CD4-positive, alpha-beta T cell treated with Interleukin-4 for 1 hour (primary cell): Measurements from ENCODE around the gene KCNMB4.
"Not testable (repeated sequence)": the region's sequence is repeated elsewhere in the genome, so short reads cannot be mapped to it uniquely, and the experiment has no call there.

Experiments used
- DNase-seq, 2 donors: peaks; one replicate each; pipeline ENCODE4 v3.0.0-alpha.2; 2020 to 2022

KCNMB4 gene

DNA sequence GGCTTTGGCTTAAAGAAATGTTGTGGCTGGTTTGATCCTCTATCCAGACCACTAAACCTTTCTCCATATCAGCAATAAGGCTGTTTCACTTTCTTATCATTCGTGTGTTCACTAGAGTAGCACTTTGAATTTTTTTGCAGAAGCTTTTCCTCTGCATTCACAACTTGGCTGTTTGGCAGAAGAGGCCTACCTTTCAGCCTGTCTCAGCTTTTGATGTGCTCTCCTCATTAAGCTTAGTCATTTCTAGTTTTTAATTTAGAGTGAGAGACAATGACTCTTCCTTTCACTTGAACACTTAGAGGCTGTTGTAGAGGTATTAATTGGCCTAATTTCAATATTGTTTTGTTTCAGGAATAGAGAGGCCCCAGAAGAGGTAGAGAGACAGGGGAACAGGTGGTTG, 13.8 kb downstream of the KCNMB4 start:
- DNase-seq, result no peak

DNA sequence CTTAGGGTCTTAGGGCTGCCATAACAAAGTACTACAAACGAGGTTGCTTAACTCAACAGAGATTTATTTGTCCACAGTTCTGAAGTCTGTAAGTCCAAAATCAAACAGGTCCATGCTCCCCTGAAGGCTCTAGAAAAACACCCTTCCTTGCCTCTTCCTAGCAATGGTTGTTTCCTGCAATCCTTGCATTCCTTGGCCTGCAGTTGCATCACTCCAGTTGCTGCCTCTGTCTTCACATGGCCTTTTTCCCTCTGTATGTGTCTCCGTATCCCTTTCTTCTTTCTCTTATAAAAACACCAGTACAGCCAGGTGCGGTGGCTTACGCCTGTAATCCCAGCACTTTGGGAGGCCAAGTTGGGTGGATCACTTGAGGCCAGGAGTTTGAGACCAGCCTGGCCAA, 17.4 kb downstream of the KCNMB4 start:
- no peak for DNase-seq

DNA sequence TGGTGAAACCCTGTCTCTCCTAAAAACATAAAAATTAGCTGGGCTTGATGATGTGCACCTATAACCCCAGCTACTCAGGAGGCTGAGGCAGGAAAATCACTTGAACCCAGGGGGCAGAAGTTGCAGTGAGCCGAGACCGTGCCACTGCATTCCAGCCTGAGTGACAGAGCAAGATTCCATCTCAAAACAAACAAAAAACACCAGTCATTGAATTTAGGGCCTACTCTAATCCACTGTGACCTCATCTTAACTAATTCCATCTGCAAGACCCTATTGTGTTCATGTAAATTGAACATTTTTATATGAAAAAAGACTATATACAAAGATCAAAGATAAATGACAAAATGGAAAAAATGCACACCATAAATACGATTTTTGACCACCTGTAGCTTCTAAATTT, 17.8 kb downstream of the KCNMB4 start:
- no peak for DNase-seq

DNA sequence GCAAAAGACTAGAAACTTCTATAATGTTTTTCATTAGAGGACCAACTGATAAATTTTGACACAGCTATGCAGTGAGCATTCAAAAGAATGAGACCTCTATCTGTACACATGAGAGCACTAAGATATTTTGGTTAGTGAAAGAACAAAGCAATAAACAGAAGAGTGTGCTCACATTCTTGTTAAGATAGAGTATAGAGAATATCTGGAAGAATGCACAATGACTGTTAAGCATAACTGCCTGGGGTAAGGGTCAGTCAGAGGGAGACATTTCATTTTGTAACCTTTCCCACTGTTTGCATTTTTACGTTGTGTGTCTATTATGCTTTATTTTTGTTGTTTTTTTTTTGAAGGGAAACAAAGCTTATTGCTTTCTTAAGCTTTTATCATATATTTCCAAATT, 20.7 kb downstream of the KCNMB4 start:
- no peak for DNase-seq

DNA sequence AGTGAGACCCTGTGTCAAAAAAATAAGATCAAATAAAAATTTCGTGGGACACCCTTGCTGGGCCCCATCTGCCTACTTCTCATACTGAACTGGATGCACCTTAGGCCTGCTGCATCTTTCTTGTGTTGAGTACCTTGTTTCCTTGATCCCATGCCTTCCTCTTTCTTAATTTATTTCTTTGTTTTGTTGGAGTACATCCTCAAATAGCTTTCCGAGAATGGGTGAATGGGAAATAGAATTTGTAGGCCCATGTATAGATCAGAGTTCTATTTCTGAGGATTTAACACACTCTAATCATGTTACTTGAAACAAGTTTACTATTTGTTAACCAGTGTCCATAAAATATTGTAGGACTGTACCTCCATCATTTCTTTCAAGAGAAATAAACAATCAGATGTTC, 23.6 kb downstream of the KCNMB4 start:
- no peak for DNase-seq

DNA sequence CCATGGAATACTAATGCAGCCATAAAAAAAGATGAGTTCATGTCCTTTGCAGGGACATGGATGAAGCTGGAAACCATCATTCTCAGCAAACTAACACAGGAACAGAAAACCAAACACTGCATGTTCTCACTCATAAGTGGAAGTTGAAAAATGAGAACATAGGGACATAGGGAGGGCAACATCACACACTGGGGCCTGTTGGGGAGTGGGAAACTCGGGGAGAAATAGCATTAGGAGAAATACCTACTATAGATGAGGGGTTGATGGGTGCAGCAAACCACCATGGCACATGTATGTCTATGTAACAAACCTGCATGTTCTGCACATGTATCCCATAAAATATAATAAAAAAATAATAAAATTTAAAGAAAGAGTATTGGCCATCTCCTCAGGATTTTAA, 26.5 kb downstream of the KCNMB4 start:
- DNase-seq, result not testable (repeated sequence)

DNA sequence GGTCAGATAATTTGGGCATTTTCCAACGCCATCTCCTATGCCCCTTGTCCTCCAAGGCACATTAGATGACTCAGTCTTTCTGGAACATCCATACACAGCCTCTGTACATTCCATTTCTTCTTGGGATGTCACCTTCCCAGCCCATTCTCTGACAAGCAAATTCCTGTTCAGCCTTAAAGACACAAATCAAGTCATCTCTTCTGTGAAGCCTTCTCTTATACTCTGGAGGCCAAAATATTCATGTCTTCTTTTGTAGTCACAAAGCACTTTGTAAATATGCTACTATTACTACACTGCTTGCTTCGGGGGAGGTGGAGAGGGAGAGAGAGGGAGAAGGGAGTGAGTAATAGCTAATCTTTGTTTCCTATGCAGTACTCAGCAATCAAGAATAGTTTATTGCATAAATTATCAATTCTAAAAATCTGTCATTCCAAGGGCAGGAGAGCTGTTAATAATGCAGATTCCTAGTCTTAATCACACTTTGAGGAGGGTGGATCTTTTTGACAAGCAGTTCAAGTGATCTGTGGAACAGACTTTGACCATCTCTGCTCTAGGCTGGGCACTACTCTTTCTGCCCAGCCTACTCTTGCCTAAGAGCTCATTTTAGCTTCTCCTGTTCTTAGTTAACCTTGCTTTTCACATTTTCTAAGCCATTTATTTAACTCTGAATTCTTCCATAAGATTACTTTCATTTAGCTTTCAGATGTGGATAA, 27.9 kb downstream of the KCNMB4 start:
- no peak for DNase-seq

DNA sequence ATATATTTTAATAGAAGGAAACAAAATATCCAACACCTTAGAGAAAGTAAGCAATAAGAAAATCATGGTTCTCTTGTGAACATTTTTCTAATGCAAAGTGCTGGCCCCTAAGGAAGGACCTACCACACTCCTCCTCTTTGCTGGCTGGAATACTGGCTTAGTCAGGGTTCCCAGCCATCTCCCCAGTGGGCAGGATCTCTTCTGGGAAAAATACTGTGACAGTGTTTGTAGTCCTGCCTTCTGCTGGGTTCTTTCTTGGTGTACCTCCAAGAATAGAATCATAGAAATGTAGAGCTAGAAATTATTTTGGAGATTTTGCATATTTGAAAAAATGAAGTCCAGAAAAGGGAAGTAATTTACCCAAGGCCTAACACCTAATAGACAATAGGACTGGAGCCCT, 31.9 kb downstream of the KCNMB4 start:
- no peak for DNase-seq

DNA sequence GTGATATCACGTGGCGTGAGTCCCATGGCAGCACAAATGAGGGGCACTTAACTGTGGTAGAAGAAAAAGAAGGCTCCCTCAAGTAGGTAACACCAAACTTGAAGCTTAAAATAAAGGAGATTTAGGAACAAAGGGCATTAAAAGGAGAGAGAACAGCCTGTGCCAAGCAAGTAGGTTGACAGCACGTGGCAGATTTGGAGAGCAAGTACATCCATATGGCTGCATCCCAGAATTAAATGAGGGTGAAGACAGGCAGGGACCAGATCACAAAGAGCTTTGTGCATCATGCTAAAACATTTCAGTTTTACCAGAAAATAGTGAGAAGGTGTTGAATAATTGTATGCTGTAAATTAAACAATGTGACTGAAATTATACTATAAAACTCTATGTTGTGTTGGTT, 32.8 kb downstream of the KCNMB4 start:
- no peak for DNase-seq

DNA sequence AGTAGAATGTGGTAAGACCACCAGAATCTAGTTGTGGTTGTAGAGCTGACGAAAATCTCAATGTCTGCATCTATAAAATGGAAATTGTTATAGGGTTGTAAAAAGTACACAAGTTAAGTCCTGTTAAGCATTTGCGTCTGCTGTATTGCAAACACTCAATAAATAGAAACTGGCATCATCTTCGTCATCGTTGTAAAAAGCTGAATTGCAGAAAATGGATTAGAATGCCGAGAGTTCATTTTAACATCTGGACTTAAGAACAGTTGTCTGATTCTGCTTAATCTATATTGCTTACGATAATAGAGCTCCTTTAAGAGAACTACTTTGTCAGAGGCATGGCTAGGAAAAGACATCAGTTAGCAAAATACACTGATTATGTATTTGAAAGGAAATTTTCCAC, 33.2 kb downstream of the KCNMB4 start:
- no peak for DNase-seq

DNA sequence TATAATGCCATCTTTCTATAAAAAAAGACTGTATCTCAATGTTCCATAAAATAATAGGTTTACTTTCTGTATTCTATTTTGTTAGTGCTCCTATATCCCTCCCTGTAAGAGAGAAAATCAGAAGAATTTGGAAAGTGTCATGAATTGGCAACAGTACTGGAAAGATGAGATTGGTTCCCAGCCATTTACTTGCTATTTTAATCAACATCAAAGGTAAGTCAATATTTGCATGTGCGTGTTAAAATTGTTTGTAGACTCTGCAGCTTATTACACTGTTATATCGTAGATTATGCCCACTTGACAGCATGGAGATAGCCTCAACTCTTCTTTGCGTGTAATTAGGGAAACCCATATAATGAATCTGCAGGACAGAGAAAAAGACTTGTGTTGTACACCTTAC, 34.0 kb downstream of the KCNMB4 start:
- no peak for DNase-seq

DNA sequence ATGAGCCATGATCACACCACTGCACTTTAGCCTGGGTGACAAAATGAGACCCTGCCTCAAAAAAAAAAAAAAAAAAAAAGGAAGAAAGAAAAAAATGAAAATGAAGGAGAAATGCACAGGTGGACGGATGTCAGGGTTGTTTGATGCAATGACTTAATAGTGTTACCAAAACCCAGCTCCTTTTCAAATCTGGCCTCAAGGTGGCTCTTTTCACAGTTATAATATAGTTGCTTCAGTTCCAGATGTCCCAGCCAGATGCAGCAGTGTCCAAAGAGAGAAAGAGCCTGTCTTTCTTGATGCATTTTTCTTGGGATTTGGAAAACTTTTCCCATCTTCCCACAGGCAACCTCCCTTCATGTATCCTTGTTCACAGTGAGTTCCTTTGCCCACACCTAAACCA, 36.5 kb downstream of the KCNMB4 start:
- no peak for DNase-seq

DNA sequence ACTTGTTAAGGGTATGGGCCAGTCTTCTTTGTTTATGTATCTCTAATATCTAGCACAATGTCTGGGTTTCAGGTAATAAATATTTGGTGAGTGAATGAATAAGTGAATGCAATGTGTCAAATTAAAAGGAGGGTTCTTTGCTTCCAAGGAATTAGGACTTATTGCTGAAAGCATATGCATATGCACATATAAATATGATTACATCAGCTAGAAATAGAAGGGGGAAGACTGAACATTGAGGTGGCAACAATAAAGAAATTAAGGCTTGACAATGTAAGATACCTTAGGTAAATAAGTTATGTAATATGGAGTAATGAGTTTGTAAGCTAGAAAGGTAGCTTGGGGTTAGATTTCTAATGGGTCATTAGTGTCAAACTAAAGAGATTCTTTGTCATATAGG, 37.7 kb downstream of the KCNMB4 start:
- DNase-seq, result no peak

DNA sequence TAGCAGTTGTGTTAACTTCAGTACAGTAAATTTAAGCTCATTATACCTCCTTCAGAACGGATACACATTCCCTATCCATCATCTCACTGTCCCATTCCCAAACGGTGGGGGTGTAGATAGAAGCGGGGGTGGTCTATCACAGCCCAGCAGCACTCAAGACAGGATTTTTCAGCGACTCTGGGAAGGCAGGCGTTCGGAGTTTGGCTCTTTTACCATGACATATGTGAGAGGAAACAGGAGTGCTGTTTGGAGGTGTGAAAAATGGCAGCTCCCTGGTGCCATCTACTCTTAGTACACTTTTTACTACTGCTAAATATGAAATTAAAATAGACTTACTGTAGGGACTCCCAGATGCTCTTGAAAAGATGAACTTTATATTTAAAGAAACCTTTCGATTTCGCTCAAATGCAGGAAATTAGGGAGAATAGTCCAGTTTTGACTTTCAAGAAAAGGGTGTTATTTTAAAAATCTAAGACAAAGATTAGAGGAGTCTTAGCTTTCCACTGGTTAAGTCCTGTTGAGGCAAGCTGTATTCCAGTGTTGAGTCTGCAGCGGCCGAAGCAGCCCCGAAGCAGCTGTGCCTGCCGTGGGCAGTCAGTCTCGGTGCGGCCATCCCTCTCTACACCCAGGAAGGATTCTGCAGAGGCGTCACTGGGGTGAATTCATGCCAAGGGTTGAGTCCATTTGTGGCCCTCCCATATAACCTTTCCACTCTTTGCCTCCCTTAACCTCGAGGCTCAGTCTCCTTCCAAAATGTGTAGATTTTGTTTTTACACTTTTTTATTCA, 42.1 kb downstream of the KCNMB4 start:
- no peak for DNase-seq

DNA sequence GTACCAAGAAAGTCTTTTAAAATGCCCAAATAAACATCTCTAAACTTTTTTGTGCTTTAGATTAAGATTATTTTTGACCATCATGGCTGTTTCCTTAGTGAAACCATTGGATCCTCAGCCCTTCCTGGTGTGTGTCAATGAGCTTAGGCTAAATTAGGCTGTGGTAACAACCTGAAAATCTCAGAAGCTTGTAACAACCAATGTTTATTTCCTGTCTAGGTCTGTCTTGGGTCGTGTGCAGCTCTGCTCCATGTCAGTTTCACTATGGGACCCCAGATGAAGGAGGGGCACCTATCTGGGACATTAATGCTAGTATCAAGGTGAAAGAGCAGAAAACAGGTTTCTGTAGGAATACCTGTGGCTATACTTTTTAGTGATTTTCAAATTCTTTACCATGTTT, 49.9 kb downstream of the KCNMB4 start:
- no peak for DNase-seq

DNA sequence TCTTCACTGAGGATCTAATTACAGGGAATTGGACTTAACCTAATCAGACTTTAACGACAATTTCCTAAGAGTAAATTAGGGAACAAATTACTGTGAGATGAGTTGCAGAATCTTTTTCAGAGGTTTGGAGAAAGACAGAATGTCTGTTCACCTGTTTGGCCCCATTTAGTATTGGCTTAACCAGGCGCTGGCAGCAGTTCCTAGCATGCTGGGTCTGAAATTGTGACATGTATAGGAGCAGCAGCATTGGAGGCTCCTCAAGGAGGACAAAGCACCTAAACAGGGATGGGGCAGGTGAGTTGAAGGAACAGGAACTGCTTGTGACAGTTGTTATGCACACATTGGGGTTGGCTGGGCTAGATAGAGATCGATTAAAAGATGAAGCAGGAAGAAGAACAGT, 51.0 kb downstream of the KCNMB4 start:
- DNase-seq, result no peak

DNA sequence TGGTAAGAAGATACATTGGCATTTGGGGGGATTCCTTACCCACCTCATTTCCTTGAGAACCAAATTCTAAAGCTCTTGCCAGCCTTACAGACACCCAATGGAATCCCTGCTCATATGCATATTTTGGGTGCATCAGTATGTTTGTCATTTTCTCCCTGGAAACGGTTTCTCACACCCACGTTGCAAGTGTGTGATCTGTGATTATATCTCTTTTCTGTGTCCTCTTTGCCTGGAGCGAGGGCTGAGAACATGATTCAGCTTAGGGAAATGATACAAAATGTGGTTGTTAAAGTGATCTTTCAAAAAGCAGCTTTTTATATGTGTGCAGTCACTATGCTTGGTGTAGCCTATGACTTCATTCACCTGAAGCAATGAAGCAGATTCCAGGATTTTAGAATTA, 52.0 kb downstream of the KCNMB4 start:
- DNase-seq, result no peak

DNA sequence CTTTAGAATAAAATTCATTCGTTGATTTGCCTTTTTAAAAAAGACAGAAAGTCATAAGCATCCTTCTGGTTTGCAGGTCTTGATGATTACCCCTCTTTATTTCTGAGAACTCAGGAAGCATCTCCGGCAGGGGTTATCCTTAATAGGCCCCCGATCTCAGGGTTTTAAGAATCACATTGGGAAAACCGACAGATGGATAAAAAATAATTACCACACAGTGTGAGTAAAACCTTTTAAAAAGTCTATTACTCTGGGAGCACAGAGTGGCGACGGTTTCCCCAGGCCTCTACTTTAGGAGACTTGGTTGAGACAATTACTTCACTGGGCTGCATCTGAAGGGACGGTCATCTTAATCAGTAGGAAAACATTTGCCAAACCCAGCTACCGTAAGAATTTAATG, 56.5 kb downstream of the KCNMB4 start:
- no peak for DNase-seq

DNA sequence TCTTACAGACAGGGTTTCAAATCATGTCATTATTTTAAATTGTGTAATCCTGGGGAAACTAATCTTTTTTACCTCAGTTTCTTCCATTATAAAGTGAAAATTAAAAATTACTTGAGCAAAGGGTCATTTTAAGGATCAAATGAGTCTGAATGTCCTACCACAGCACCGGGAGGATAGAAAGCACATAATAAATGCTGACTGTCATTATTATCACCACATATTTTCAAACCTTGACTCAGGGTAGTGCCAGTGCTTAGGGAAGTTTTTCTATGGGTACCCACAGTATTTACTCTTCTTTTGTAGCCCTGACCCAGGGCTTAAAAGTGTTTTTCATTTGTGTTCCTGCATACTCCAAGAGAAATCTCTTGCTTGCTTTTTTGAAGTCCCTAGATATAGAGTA, 60.5 kb downstream of the KCNMB4 start:
- no peak for DNase-seq

DNA sequence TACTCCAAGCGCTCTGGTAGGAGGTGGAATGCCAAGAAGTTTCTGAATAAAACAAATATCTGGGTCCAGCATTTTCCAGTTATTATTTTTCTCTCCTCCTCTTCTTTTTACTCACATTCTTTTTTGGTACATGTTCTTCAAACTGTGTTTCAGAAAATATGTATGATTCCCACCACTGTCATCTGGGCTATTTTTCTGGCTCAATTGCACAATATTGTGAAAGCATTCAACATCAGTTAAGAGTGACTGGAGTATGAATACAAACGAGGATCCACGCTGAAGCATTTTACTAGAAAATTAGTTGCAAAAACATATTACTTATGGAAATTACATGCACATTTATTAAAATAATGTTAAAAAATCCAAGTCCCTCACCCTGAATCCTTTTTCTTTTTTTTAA, 61.5 kb downstream of the KCNMB4 start:
- no peak for DNase-seq

DNA sequence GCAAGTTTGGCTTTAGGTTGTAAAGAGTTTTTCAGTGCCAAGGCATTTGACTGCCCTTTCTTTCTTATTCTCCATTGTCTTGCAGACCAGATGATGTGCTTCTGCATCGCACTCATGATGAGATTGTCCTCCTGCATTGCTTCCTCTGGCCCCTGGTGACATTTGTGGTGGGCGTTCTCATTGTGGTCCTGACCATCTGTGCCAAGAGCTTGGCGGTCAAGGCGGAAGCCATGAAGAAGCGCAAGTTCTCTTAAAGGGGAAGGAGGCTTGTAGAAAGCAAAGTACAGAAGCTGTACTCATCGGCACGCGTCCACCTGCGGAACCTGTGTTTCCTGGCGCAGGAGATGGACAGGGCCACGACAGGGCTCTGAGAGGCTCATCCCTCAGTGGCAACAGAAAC, 64.3 kb downstream of the KCNMB4 start:
- DNase-seq, result no peak

DNA sequence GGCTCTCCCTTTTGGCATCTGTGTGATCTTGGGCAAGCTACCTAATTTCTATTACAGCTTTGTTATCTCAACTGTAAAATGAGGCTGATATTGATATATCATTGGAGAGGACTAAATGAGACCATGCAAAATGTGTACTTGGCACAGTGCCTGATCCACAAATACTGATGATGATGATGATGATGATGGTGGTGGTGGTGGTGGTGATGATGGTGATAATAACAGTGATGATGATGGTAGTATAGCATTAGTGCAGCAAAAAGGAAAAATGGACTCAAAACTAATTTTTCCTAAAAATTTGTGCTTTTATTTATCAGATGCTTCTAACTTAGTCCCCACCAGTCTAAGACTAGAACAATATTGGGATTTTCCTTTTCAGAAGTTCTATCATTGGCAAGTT, 70.7 kb downstream of the KCNMB4 start:
- DNase-seq, result no peak

DNA sequence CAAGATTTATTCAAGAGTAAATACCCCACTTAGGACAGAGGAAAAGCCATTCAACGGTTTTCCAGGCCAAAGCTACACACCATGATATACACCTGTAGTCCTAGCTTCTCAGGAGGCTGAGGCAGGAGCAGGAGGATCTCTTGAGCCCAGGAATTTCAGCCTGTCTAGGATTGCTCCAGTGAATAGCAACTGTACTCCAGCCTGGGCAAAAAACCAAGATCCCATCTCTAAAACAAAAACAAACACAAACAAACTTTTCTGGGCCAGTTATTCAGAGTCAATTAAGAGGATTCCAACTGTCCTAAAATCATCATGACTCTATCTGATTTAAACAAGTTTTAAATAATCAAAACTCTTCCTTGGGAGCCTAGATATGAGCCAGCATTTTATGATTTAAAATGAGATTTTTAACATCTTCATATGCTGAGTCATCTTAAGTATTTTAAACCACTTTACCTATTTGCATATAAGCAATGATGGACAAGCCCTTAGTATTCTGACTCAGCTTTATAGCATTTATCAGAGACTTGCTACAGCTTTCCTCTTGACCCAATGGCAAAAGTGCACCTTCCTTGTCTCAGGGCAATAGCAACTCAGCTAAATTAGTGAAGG, 77.1 kb downstream of the KCNMB4 start:
- DNase-seq, result no peak

DNA sequence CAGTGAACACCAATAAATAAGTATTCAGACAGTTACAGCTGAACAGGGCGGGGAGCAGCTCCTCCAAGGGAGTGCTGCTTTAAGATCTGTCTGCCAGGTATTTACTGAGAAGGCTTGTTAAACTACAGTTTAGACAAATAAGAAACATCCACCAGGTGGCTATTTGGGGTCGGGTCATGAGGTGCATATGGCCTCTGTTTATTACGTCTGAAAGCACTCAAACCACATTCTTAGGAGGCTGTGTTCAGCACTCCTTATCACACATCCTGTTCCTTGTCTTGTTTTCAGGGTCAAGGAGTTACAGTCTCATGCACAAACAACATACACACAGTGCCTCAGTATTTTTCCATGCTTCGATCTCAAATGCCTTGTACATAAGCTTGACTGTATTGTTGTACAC, 78.8 kb downstream of the KCNMB4 start:
- DNase-seq, result no peak
